ENCODE measurements around the gene ZNF616. TPM values are rescaled to one million over a fixed set of nuclear protein-coding genes. Genes with fewer than 3 reads are reported as not detected.

The ZNF616 gene
- total RNA-seq: 9.4 and 12.1 TPM in 2 replicates

DNA sequence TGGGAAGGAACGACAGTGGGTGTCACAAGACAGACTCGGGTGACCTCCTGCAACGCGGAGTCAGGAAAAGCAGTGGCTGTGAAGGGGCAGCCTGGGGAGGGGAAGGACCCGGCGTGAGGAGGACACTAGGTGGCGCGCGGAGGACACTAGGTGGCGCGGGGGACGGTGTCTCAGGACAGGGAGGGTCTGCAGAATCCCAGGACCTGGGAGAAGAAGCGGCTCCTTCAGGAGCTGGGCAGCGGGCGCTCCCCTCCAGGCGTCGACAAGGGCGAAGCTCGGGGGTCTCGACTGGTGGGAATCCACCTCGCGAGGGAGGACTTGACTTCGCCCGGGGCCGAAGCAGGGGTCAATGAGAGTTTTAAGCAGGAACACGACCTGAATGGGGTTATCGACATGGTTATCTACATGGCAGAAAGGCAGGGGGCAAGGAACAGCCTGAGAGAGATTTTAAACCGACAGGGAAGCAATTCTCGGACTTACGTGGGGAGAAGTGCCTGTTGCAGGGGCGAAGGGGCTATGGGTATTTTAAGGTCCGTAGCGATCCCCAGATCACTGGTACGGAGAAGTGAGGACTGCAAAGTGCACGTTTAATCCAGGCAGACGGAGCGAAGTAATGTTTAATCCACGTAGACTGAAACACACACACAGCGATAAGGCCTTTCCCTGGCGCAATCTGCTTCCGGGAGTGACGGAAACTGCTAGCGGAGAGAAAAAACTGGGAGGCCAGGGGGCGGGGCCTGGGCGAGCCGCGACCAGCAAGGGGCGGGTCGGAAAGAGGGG is at the start of gene ZNF616:
Gene ZNF616, minus strand, starts transcription at position 687 of the 780 bp plus-strand sequence. CDS start 9,426 bp downstream, outside the sequence.

DNA sequence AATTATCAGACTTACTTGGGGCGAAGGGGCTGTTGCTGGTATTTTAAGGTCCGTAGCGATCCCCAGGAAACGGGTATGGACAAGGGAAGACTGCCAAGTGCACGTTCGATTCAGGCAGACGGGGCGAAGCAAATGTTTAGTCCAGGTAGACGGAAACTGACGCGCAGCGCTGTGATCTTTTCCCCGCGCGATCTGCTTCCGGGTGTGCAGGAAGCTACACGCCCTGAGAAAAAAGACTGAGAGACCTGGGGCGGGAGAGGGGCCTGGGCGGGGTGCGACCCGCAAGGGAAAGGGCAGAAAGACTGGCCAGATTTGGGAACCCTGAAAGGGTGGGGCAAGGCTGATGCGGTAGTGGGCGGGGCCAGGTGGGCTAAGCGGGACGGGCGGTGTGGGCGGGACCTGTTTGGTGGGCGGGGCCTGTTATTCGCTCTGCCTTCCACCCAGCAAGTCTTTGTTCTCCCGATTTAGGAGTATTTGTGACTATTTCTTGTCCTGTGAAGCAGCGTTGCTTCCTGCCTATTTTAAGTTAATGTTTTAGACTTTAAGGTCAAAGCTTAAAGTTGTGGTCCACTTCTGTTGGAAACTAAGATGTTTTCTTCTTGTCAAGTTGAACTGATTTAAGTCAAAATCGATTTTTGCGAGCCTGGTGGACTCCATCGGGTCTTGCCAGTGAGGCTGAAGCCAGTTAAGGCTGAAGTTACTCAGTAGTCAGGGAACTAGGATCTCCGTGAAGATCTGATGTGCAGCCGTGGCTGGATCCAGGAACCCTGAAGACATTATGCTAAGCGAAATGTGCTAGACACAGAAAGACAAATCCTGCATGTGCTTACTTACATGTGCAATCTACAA is 31.8 kb upstream of the ZNF616 start, which contains the start of gene ZNF836:
Gene ZNF836, minus strand, starts transcription at position 301 of the 849 bp plus-strand sequence. CDS start 3,549 bp downstream, outside the sequence.

DNA sequence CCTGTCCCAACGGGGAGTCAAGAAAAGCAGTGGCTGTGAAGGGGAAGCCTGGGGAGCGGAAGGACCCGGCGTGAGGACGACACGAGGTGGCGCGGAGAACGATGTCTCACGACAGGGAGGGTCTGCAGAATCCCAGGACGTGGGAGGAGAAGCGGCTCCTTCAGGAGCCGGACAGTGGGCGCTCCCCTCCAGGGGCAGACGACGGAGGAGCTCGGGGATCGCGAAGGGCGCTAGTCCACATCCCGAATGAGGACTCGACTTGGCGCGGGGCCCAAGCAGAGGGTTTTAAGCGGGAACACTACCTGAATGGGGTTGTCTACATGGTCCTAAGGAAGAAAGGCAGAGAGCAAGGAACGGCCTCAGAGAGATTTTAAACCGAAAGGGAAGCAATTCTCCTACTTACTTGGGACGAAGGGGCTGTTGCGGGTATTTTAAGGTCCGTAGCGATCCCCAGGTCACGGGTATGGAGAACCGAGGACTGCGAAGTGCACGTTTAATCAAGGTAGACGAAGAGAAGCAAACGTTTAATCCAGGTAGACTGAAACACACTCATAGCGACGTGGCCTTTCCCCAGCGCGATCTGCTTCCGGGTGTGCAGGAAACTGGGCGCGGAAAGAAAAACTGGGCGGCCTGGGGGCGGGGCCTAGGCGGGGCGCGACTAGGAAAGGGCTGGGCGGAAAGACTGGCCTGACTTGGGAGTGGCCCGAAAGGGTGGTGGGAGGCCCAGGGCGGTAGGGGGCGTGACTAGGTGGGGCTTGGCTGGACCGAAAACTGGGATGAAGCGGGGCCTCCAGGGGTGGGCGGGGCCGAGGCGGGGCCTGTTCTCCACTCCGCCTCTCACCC is 44.3 kb downstream of the ZNF616 start, which contains the start of gene ZNF841:
Gene ZNF841, minus strand, starts transcription at position 594 of the 843 bp plus-strand sequence. CDS start 10,964 bp downstream, outside the sequence.

Other genes starting within 250 kb of the ZNF616 start
- 4.4 and 5.3 TPM in 2 replicates for gene ZNF649, start 234.9 kb downstream of the ZNF616 start, total RNA-seq
- gene ZNF613, start 212.5 kb downstream of the ZNF616 start, total RNA-seq: 6.9 and 7.0 TPM in 2 replicates
- 10.2 and 11.8 TPM in 2 replicates for gene ZNF350, start 153.1 kb downstream of the ZNF616 start, total RNA-seq
- gene ZNF615, start 131.7 kb downstream of the ZNF616 start, total RNA-seq: 10.8 and 11.7 TPM in 2 replicates
- 7.8 and 8.4 TPM in 2 replicates for gene ZNF614, start 111.6 kb downstream of the ZNF616 start, total RNA-seq
- 5.8 and 9.3 TPM in 2 replicates for gene ZNF432, start 91.1 kb downstream of the ZNF616 start, total RNA-seq
- 21.4 and 24.2 TPM in 2 replicates for gene ZNF841, start 44.2 kb downstream of the ZNF616 start, total RNA-seq
- gene ZNF836, start 31.7 kb upstream of the ZNF616 start, total RNA-seq: 6.5 and 7.5 TPM in 2 replicates
- 83.5 and 112 TPM in 2 replicates for gene PPP2R1A, start 50.1 kb upstream of the ZNF616 start, total RNA-seq
- 8.4 and 11.6 TPM in 2 replicates for gene ZNF766, start 129.6 kb upstream of the ZNF616 start, total RNA-seq
- gene ZNF480, start 157.2 kb upstream of the ZNF616 start, total RNA-seq: 4.6 and 6.1 TPM in 2 replicates
- gene ZNF610, start 196.3 kb upstream of the ZNF616 start, total RNA-seq: 2.3 and 3.6 TPM in 2 replicates
- gene ZNF880, start 230.0 kb upstream of the ZNF616 start, total RNA-seq: 33.1 and 37.4 TPM in 2 replicates